SK-N-MC (cell line): ENCODE data around the gene BFSP2.

ENCODE experiments used
- DNase-seq: peaks from one replicate; pipeline ENCODE4 v3.0.0-alpha.2; 2011; ENCODE audit warnings: low read depth, low spot score
- H3K27ac ChIP-seq: fragments of 200-600 bp; sonication (generic); 2 replicates; pipeline ENCODE4 v1.5.1; 2016; ENCODE audit warnings: mixed run types
- H3K36me3 ChIP-seq: fragments of 200-600 bp; sonication (generic); 2 replicates; pipeline ENCODE4 v1.6.1; 2017; ENCODE audit warnings: antibody characterized with exemption, low read length, mixed read lengths; ENCODE audit not compliant: insufficient read depth
- H3K4me3 ChIP-seq: fragments of 200-600 bp; sonication (generic); 2 replicates; pipeline ENCODE4 v1.5.1; 2016
- H3K9ac ChIP-seq: fragments of 200-600 bp; sonication (generic); 2 replicates; pipeline ENCODE4 v1.8.0; 2017; ENCODE audit warnings: mixed run types, mixed read lengths; ENCODE audit not compliant: insufficient read length
- H3K9me3 ChIP-seq: fragments of 200-600 bp; sonication (generic); 2 replicates; pipeline ENCODE4 v1.6.1; 2017; ENCODE audit warnings: low read depth, mild to moderate bottlenecking, antibody characterized with exemption, low read length, moderate library complexity, mixed read lengths
- EZH2 ChIP-seq: fragments of 200-600 bp; sonication (generic); IDR thresholded peaks from one replicate; pipeline ENCODE4 v1.6.1; 2017; ENCODE audit warnings: antibody characterized with exemption
- FOXP2 ChIP-seq: optimal IDR thresholded peaks from 2 replicates; pipeline ENCODE3; 2011; ENCODE audit warnings: mild to moderate bottlenecking, moderate library complexity; ENCODE audit not compliant: insufficient read depth; ENCODE audit errors: extremely low read length, control extremely low read depth
- POLR2AphosphoS5 ChIP-seq: IDR thresholded peaks from 2 replicates; pipeline ENCODE4 v1.6.1; 2012; ENCODE audit warnings: mild to moderate bottlenecking, low read depth, low read length, borderline replicate concordance

BFSP2 gene

DNA sequence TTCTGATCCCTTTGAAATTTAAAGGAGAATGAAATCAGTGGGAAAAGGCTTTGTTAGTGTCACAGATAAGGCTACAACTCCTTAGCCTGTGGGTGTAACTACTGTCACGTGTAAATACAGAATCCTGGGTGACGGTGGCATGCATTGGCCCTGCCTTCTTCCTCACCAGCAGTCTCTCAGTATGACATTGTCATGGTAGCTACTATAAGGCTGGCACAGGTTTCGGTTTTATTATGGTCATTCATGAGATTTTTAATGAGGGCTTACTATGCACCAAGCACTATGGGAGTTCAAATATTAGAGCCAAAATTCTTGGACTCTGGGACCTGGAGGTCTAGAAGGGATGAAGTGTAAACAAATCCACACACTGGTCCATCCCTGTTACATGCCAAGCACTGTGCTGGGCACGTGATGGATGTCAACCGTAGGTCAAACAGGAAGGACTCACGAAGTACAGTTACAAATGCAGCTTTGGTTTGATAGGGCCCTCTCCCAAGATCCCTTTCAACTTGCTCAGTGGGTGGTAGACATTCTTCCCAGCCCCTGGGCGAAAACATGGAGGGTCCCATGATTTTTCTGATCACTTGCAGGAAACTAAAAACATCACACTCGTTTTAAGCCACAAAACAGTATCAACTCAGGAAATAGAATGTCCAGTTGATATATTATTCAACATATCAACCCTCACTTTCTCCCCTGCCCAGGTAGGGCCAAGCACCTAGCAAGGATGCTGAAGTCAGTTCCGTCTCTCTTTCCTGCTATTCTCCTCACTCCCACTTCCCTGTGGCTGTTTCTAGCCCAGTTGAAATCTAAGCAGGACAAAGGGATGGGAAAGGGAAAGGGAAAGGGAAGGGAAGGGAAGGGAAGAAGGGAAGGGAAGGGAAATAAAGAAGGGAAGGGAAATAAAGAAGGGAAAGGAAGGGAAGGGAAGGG, 25.3 kb downstream of the BFSP2 start:
- Histone ChIP-seq H3K9me3 (no peaks in the 10 kb centered on the region), H3K27ac (no peak overlapping the region), H3K4me3 (no peak overlapping the region), H3K9ac (no peak overlapping the region), H3K36me3 (no peaks in the 10 kb centered on the region)
- TF ChIP-seq FOXP2 (no peak), POLR2AphosphoS5 (no peak), EZH2 (no peak)
- DNase-seq, result no peak

DNA sequence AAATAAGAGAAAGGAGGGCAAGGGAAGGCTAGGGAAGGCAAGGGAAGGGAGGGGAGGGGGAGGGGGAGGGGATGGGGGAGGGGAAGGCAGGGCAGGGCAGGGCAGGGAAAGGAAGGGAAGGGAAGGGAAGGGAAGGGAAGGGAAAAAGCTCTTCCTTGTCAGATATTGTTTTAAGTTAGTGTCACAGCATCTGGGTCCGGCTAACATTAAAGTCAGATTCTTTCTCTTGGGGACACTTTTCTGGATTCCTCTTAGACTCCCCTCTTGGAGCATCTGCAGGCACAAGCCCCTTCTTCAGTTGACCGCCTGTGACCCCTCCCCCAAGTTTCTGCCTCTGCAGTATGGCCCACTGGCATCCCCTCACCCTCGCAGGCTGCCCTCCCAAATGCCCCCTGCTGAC, 26.0 kb downstream of the BFSP2 start:
- DNase-seq, result no peak
- Histone ChIP-seq H3K4me3 (no peak overlapping the region), H3K9me3 (no peaks in the 10 kb centered on the region), H3K36me3 (no peaks in the 10 kb centered on the region), H3K9ac (no peak overlapping the region), H3K27ac (no peak overlapping the region)
- no peak for TF ChIP-seq FOXP2
- no peak for TF ChIP-seq EZH2
- no peak for TF ChIP-seq POLR2AphosphoS5

GRCh38 chr3:133426721-133427120, 26.9 kb downstream of the BFSP2 start:
- Histone ChIP-seq H3K4me3 (no peak overlapping the region), H3K27ac (no peak overlapping the region), H3K9me3 (no peaks in the 10 kb centered on the region), H3K36me3 (no peaks in the 10 kb centered on the region), H3K9ac (no peak overlapping the region)
- no peak for DNase-seq
- no peak for TF ChIP-seq FOXP2
- TF ChIP-seq EZH2, result no peak
- no peak for TF ChIP-seq POLR2AphosphoS5

GRCh38 chr3:133428552-133428951, 28.7 kb downstream of the BFSP2 start:
- DNase-seq, result no peak
- Histone ChIP-seq H3K4me3 (no peak overlapping the region), H3K27ac (no peak overlapping the region), H3K36me3 (no peaks in the 10 kb centered on the region), H3K9me3 (no peaks in the 10 kb centered on the region), H3K9ac (no peak overlapping the region)
- TF ChIP-seq EZH2 (no peak), POLR2AphosphoS5 (no peak)

DNA sequence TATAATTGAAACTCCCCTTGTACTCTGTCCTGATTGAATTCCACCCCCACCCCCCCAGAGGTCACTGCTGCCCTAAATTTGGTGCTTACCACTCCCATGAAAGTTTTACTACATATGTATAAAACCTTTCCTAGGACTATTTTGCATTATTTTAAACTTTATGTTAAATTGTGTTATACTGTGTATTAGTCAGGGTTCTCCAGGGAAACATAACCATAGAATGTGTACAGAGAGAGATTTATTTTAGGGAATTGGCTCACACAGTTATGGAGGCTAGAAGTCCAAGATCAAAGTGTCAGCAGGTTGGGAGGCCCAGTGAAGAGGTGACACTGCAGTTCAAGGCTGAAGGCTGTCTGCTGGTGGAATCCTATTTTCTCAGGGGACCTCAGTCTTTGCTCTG, 29.2 kb downstream of the BFSP2 start:
- Histone ChIP-seq H3K36me3 (no peaks in the 10 kb centered on the region), H3K27ac (no peak overlapping the region), H3K9me3 (no peaks in the 10 kb centered on the region), H3K4me3 (no peak overlapping the region), H3K9ac (no peak overlapping the region)
- no peak for TF ChIP-seq EZH2
- TF ChIP-seq FOXP2, result no peak
- TF ChIP-seq POLR2AphosphoS5, result no peak
- DNase-seq, result no peak

- no peaks in the 10 kb centered on the region for H3K9me3 ChIP-seq
- no peak overlapping the region for H3K4me3 ChIP-seq
- no peak for DNase-seq
- H3K27ac ChIP-seq, result no peak overlapping the region
- no peaks in the 10 kb centered on the region for H3K36me3 ChIP-seq
- TF ChIP-seq EZH2, result no peak
- no peak overlapping the region for H3K9ac ChIP-seq
These were observed 39.7 kb downstream of the BFSP2 start for GRCh38 chr3:133439563-133439962.

- Histone ChIP-seq H3K36me3 (no peaks in the 10 kb centered on the region), H3K4me3 (no peak overlapping the region), H3K9me3 (no peaks in the 10 kb centered on the region), H3K9ac (no peak overlapping the region), H3K27ac (no peak overlapping the region)
- no peak for TF ChIP-seq FOXP2
- TF ChIP-seq POLR2AphosphoS5, result no peak
- TF ChIP-seq EZH2, result no peak
- DNase-seq, result no peak
These were observed 40.8 kb downstream of the BFSP2 start for GRCh38 chr3:133440652-133441051.

DNA sequence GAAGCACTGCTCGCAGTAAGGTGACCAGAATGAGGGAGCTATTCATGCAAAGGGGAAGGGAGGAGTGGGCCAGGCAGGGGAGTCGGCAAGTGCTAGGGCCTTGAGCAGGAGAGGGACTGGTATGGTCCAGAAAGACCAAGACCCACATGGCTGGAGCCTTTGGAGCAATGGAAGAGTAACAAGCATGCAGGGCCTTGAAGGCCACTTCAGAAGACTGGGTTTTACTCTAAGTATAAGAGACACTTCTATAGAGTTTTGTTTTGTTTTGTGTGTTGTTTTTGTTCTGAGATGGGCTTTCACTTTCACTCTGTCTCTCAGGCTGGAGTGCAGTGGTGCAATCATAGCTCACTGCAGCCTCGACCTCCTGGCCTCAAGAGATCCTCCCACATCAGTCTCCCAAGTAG, 42.0 kb downstream of the BFSP2 start:
- no peaks in the 10 kb centered on the region for H3K9me3 ChIP-seq
- H3K36me3 ChIP-seq, result no peaks in the 10 kb centered on the region
- no peak overlapping the region for H3K4me3 ChIP-seq
- H3K9ac ChIP-seq, result no peak overlapping the region
- no peak overlapping the region for H3K27ac ChIP-seq
- no peak for DNase-seq
- no peak for TF ChIP-seq POLR2AphosphoS5
- no peak for TF ChIP-seq EZH2

GRCh38 chr3:133442518-133442917, 42.7 kb downstream of the BFSP2 start:
- H3K9ac ChIP-seq, result no peak overlapping the region
- H3K27ac ChIP-seq, result no peak overlapping the region
- no peak for DNase-seq
- H3K36me3 ChIP-seq, result no peaks in the 10 kb centered on the region
- no peak for TF ChIP-seq FOXP2
- no peak for TF ChIP-seq POLR2AphosphoS5
- no peak for TF ChIP-seq EZH2
- no peaks in the 10 kb centered on the region for H3K9me3 ChIP-seq
- H3K4me3 ChIP-seq, result no peak overlapping the region
